Measurements from ENCODE around the gene ASB16.

The ASB16 gene

DNA sequence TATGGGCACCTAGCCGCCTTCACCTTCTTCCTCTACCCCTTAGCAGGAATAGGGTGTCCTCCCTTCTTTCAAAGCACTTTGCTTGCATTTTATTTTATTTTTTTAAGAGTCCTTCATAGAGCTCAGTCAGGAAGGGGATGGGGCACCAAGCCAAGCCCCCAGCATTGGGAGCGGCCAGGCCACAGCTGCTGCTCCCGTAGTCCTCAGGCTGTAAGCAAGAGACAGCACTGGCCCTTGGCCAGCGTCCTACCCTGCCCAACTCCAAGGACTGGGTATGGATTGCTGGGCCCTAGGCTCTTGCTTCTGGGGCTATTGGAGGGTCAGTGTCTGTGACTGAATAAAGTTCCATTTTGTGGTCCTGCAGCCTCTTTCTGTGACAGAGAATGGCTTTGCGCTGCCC, 20.9 kb downstream of the ASB16 start:
- no peak for DNase-seq

DNA sequence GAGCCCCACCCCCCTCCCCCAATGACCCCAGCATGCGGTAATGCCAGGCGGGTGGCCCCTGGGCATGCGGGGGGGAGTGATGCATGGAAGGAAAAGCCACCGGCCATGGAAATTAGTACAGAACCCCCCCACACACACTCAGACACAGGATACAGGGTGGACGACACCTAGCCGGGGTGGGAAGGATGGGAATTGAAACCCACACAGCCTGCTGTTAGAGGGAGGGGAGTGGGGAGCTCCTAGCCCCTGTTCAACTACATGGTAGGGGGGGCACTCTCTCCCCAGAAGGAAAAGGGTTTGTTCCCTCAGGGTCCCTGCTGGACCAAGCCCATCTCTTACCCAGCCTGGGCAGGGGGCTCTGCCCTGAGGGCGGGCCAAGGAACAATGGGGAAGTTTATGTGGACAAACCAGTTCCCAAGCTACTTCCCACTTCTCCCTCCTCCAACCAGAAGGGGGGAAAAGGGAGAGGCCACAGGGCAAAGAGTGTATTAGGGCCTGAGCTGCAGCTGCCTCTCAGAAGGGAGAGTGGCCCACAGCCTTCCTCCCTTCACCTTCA, 21.5 kb downstream of the ASB16 start:
- DNase-seq, result no peak

DNA sequence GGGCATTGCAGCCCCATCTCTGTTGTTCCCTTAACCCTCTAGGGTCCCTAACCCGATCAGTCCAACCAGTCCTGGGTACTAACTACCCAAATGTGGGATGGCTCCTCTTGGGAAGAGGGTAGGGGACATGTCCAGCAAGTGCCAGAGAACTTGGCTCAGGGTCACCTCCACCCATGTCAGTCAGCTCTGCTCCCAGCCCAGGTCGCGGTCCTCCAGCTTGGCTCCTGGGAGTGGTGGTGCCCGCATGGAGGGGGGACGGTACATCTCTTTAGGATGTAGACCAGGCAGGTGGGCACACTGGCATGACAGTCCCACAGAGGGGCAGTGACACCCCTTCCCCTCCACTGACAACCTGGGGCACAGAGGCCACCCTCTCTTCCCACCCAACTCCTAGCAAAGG, 22.2 kb downstream of the ASB16 start:
- no peak for DNase-seq

DNA sequence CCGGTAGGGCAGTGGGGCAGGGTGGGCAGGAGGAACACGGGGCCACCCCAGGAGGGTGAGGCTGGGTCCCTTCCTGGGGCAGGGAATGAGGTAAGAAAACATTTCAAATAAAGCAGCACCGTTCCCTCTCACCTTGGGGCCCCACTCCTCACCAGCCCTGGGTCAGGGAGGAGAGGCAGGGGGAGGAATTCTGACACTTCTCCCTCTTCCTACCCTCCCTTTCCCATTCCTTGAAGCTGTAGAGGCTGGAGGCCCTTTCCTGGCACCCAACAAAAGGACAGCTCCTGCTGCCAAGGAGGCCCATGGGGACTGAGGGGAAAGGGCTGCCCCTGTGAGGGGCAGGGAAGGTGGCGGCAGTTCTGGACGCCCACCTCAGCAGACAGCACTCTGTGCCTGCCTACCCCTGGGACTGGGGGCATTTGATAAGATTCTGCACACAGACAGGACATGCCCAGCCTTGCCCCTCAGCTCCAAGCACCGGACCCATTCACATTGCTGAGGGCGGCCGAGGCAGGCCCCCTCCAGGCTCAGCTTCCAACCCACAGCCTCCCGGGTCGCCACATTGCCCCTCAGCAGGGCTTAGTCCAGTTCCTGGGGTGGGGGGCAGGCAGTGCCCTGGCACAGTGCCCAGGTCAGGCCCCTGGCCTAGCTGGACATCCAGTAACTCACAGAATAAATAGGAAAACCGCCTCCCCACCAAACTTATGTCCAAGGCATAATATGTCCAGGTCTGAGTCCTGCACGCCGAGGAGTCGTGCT, 23.0 kb downstream of the ASB16 start:
- no peak for DNase-seq

DNA sequence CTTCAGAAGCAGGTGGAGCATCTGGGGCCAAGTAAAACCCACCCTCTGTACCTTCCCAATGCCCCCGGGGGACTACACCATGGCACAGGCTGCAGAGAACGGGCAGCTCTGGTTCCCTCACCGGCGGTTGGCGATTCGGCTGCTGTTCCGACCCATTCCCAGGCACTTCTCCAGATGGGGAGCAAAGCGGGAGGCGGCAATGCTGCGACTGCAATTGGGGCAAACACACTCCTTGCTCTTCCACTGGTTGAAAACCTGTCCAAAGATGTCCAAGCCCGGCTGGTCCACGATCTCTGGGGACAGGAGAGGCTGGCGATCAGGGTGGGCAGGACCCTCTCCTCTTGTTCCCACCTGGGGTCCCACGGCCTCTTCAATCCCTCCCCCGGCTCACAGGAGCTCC, 26.6 kb downstream of the ASB16 start:
- DNase-seq, result no peak

DNA sequence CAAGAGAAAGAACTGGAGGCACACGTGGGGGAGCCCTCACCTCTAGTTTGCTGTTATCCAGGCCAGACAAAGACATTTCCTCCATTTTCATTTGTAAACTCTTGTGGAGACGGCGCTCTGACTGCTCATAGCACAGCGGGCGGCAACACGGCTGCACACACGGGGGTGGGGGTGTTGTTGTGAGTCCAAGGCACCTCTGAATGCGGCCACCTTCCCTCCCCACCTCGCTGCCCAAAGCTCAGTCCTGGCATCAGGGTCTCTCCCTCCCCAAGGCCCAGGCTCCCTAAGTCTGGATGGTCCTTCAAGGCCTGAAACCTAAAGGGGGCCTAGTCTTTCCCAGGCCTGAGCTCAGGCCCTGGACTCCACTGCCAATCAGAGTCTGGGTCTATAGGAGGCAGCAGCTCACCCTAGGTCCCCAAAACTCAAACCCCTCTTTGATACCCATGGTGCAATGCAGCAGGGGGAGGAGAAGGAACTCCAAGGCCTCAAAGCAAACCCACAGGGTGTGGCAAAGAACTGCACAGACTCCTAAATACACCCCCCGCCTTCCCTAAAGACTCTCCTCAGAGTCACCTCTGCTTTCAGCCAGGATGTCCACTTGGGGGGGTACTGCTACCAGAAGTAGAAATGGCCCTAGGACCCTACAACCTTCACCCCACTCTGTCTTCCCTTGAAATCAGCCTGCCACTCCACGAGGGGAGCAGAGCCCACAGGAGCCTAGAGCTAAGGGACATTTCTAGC, 27.6 kb downstream of the ASB16 start:
- peak; percentile 21 for DNase-seq

DNA sequence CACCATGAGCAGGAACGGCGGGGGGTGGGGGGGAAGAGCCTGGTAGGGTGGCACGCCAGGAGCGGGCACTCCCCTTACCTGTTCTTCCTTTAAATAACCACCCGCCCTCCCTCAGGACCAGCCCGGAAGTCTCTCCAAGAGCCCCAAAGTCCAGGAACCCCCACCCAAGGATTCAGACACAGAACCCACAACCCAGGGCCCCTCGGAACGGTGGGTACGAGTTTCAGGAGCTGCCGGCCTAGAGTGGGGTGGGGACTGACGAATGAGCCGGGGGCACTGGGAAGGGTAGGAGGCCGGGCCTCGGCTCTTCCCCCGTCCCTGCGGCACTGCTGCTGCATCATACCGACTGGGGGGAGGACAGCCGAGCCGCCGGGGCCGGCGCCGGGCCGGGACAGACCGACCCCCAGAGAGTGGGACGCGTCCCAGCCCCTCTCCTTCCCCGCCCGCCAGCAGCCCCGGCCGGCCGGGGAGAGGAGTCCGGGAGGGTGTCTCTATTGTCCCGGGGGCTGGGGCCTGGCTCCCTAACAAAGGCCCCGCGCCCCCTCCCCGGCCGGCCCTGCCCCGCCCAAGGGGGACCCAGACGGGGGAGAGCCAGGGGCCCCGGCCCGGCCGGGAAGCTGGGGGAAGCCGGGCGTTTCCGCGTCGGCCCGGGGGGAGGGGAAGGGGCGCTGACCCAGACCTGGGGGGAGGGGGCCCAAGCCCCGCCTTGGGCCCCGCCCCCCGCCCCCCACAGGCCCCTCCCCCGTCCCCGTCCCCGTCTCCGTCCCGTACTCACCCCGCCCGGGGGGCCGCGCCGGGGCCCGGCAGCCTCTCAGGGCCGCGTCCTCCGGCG, 28.4 kb downstream of the ASB16 start:
- DNase-seq, result peak; percentile 27

DNA sequence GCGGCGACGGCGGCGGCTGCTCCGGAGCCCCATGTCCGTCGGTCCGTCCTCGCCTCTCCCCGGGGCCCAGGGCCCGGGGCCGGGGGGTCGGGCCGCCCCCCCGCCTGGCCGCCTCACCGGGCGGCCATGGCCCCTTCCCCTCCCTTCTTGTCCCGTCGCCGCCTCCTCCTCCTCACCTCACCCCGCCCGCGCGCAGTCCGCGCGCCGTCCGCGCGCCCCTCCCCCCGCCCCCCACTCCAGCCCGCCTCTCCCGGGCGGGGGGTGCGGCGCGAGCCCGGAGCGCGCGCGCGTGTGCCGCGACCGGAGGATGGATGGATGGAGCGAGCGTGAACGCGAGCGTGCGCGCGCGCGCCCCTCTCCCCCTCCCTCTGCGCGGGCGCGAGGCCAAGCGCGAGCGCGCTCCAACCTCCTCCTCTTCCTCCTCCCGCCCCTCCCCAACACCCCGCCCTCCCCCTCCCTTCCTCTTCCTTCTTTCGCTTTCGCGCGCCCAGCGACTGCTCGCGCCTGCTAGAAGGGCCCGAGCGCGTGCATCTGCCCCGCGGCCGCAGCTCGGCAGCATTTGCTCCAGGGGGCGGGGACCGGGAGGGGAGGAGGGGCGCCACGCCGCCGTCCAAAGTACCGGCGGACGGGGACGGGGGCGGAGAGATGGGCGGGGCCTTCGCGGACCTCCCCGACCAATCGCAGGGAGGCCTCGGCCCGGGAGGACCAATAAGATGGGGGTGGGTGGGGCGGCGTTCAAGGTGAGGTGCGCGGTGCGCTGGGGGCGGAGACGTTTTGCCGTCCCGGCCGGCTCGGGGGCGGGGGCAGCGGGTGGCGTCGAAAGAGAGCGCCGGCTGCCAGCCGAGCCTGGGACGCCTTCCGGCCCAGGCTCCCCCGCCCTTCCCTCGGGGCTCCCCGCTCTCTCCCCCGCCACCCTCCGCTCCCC, 29.3 kb downstream of the ASB16 start, which contains the start of gene ATXN7L3:
Gene ATXN7L3, minus strand, starts transcription at position 332 of the 925 bp plus-strand sequence. CDS start 1,814 bp downstream, outside the sequence.
- peak; percentile 98 for DNase-seq

DNA sequence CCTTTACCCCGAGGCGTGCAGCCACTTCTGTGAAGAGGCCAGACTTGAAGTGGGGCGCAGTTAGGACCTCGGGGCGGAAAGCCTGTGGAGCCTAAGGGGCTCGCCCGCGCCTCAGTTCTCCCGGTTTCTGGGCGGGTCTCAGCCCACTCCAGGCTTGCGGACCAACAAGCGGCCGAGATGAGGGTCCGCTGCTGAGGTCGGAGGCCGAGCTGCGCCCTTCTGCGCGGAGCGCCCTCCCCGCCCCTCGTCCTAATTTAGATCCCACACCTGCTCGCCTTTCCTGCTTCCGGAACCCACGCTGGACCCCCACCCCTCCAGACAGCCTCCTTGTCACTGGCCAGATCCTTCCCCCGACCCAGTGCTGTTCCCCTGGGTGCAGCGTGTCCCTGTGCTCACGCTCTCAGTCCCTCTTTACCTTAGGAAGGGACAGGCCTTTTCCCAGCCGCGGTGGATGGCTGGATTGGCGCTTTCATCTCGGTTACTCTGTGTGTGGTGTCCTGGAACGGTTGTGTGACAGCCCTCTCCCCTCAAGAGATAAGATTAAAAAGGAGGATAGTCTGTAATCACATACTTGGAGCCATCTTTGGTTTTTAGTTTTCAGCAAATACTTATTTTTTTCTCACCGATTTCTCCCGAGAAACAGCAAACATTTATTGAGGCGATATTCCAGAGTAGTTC, 30.1 kb downstream of the ASB16 start:
- no peak for DNase-seq

DNA sequence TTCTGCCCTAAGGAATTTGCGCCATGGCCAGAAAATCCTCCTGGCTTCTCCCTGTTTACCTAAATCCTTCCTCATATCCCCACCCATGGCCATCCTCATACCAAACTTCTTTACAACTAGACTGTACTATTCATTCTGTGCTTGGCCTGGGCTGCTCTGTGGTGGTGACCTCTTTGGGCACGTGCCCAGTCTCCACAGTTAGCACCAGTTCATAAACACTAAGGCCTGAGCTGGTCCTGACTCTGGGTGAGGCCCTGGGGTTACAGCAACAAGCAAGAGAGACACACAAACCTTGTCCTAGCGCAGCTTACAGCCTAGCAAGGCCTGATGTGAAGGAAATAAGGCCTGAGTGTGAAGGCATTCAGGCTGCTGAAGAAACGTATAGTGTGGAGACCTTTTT, 32.3 kb downstream of the ASB16 start:
- DNase-seq, result no peak

DNA sequence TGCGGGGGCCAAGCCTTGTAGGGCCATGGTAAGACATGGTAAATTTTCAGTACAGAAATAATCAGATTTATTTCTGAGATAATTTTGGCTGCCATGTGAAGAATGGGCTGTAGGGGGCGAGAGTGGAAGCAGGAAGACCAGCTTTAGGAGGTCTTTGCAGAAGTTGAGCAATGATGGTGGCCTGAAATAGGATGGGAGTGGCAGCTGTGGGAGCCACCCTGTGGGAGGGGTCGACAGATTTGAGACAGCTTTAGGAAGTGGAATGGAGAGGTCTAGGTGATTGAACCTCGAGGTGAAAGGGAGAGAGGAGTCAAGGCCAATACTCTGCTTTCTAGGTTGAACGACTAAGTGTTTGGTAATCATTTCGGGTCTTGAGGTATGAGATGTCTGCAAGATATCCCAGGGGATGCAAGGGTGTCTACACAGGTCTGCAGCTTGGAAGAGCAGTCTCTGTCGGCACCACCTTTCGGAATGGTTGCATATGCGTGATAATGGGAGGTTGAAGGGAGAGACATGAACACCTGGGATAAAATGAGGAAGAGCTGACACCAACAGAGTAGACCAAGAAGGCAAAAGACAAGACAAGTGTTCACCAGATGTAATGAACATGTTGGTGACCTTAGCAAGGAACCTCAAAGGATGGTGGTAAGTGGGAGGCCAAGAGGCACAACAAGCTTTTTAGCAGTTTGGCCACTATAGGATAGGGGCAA, 33.4 kb downstream of the ASB16 start:
- DNase-seq, result no peak

DNA sequence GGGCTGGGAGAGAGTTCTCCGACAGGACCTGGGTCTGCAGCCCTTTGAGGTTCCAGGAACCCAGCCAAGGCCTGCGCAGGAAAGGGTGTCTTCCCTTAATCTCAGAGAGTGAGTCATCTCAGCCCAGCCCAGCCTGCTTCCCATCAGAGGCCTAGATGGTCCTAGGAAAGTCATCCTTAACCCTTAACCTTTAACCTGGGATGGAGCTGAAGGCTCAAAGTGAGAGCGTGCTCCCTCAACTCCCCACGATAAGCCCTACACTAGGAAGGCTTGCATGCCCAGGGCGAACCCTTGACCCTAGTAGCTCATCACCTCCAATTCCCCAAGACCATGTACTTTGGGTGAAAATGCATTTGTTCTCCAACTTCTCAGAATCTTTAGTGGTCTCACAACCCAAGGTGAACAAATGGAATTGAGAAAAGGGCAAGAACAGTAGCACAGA, 34.0 kb downstream of the ASB16 start:
- DNase-seq, result no peak

DNA sequence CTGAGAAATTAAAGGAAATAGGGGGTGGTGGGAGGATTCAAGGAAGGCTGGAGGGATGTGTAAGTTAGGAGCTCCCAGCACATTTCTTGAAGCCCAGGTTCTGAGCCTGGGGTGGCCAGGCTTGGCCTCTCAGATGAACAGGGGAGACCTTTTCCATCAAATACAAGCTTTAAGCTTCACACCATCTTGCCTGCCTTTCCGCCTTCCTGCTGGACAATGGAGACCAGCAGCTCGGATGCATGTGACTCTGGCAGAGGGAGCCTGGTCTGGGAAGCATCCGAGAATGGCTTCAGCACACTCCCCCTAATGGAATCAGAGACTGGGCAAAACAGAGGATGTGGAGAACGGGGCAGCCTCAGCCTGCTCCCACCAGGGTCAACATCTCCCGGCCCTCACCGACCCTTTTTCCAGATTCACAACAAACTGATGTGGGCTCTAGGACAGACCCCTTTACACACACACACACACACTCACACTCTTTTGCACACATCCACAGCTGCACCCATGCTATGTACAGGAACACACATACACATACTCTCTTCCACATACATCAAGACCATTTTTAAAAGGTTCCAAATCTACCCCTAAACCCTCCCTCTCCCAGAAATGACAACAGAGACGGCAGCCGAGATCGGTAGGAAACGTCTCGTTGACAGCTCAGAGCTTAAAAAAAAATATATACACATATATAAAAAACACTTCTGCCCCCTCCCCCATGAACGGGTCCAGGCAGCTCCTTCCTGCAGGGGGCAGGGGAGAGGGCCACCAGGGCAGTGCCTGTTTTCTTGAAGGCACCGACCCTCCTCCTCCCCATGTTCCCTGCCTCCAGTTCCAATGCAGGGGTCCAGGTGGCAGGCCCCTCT, 35.7 kb downstream of the ASB16 start:
- no peak for DNase-seq

DNA sequence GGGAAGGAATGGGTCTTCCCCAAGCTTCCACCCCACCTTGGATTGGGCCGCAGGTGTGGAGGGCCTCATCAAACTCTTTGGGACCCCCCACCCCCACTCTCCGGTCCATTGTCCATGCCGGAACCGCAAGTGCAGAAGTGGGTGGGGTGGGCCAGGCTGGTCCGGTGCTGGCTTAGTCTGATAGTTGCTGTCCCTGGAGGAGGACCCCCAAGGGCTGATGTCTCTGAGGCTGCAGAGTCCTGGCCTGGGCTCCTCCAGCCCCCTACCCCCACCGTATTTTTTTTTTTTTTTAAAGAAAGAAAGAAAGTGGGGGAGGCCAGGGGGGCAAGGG, 36.3 kb downstream of the ASB16 start:
- DNase-seq, result no peak

DNA sequence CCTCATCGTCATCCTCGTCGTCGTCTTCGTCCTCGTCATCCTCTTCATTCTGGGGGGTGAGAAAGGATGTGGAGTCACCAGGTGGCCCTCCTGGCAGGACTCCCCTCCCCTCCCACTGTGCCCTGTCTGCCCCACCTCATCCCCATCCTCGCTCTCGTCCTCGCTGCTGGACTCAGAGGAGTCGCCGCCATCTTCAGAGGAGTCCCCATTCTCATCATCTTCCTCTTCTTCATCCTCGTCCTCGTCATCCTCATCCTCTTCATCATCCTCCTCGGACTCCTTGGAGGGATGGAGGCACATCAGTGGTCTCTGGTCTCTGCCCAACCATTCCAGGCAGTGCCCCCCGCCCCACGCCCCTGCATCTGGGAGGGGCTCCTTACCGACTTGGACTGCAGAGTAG, 36.8 kb downstream of the ASB16 start:
- DNase-seq, result no peak

DNA sequence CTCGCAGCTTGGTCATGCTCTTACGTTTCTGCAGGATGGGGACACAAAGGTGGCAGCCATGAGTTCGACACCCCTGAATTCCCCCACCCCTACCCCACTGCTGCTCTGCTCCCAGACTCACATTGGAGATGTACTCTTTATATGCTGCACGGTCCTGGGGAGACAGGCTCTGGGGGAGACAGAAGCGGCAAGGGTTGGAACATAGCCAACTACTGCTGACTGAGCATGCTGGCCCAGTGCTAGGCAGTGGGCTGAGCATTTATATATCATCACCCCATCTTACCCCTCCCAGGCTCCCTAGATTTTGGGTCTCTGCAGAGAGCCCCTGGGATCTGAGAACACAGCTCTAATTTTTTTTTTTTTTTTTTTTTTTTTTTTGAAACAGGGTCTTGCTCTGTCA, 37.2 kb downstream of the ASB16 start:
- DNase-seq, result no peak

DNA sequence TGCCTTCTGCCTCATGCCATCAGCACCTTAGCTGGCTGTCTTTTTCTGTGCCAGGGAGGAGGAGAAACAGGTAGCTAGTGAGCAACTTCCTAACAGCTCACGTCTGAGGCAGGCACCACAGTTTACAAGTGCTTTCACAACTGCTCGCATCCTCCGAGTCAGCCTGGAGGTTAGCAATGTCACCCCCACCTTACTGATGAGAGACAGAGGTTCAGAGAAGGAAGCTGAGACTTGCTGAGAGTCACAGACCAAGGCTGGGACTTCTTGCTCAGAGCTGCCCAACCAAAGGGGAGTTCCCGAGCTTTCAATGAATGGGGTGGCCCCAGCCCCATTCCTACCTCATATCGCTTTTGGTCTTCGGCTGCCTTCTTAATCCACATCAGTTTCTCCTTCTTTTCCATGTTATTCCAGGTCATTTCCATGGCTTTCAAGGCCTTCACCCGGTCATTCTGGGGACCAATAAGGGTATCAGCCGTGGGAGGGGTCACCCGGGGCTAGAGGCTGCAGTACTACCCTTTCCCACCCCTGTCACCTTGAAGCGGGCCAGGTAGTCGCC, 39.4 kb downstream of the ASB16 start:
- no peak for DNase-seq

DNA sequence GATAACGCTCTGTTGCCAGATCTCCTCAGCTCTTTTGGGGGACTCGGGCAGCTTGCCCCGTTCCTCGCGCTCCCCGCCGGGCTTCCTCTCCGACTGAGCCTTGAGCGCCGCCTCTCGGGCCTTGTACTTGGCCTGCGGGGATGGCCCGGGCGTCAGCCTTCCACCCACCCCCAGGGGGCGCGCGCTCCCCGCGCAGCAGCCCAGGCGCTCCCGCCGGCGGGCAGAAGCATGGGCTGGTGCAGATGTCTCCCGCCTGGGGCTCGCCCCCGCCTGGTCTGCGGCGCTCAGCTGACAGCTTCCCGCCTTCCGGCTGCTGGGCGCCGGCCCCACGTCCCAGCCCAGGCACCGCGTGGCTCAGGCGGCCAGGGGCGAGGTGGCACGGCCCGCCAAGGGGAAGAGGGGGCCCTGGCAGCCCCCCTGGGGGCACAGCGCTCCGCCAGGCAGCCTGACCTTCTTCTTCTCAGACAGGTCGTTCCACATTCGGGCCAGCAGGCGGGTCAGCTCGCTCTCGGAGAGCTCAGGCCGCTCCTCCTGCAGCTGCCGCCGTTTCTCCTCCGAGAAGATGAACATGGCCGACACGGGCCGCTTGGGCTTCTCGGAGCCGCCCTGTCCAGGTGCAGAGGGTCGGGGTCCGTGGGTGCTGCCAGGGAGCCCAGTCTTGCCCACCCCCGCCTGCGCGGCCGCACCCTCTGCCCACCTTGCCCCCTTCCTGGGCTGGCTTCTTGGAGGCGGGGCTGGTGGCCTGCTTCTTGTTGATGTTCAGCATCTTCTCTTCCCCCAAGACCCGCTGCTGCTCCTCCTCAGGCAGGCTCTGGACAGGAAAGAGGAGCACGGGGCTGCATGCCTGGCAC, 40.1 kb downstream of the ASB16 start:
- DNase-seq, result peak; percentile 86

All from T1000 (cell line).